HCT116 (cell line): ENCODE measurements around the gene DYNC2H1. TPM values are rescaled to one million over a fixed set of nuclear protein-coding genes. Genes with fewer than 3 reads are reported as not detected.

Experiments used
- ATAC-seq: fragments of 200-7000 bp; cut with Tn5 transposase; 2 replicates; pipeline ENCODE4 v1.9.1; 2020; ENCODE audit warnings: mild to moderate bottlenecking, moderate library complexity
- BruUV-seq: library from RNA; stranded (reverse); fragments of 400-500 nt; replicated peaks from 2 replicates; lab custom pipeline; 2021; lab: Mats Ljungman, UMichigan
- CTCF ChIA-PET: fragments of 300-600 bp; sonication (Branson Sonifier 250); formaldehyde crosslinking; loops from one replicate; lab custom pipeline; 2021; ENCODE audit warnings: antibody characterized with exemption; lab: Charles Lee
- POLR2A ChIA-PET: fragments of 300-600, 350-600 bp; sonication (Branson Sonifier 250); formaldehyde crosslinking; loops from one replicate; lab custom pipeline; 2021; ENCODE audit warnings: antibody characterized with exemption; lab: Charles Lee
- RAD21 ChIA-PET, 2 experiments: fragments of 300-600 bp; sonication (Branson Sonifier 250); formaldehyde crosslinking; loops; one replicate each; lab custom pipeline; 2023; ENCODE audit warnings: low total read pairs in 2 of 2; ENCODE audit not compliant: uncharacterized antibody in 2 of 2, unreplicated experiment in 2 of 2, low non-redundant PET in 1 of 2; lab: Charles Lee
- DNase-seq: peaks from one replicate; pipeline ENCODE4 v3.0.0-alpha.2; 2010; ENCODE audit warnings: low read depth, low spot score
- H2AFZ ChIP-seq: fragments of 200-600 bp; shearing (Covaris generic), sonication (generic); 2 replicates; pipeline ENCODE4 v1.6.1; 2017; ENCODE audit warnings: low read depth, mixed run types, mixed read lengths, antibody characterized with exemption, low read length; ENCODE audit not compliant: poor library complexity, severe bottlenecking
- H3K27ac ChIP-seq: 2 replicates; pipeline ENCODE4 v1.5.1; 2012; ENCODE audit warnings: low read depth, low read length
- H3K27me3 ChIP-seq: fragments of 200-600 bp; sonication (generic); 2 replicates; pipeline ENCODE4 v1.6.1; 2016; ENCODE audit warnings: mixed run types, low read length, mixed read lengths; ENCODE audit not compliant: insufficient read depth
- H3K36me3 ChIP-seq, 2 experiments: fragments of 200-500 bp in 1 of 2; fragments of 200-600 bp in 1 of 2; sonication (Bioruptor generic) in 1 of 2; sonication (generic) in 1 of 2; 2 replicates each; pipeline versions ENCODE4 v1.5.1 to v1.6.1; 2014 to 2016; ENCODE audit warnings: low read length in 2 of 2, inconsistent platforms in 1 of 2, mixed read lengths in 1 of 2, mixed run types in 1 of 2; ENCODE audit not compliant: insufficient read depth in 2 of 2, control insufficient read depth in 1 of 2
- H3K4me1 ChIP-seq, 2 experiments: fragments of 200-600 bp in 1 of 2; sonication (generic) in 1 of 2; 2 replicates each; pipeline versions ENCODE4 v1.5.1 to v1.6.1; 2012 to 2017; ENCODE audit warnings: low read length in 2 of 2, inconsistent platforms in 1 of 2, mild to moderate bottlenecking in 1 of 2, mixed read lengths in 1 of 2, mixed run types in 1 of 2, moderate library complexity in 1 of 2; ENCODE audit not compliant: insufficient read depth in 2 of 2, control insufficient read depth in 1 of 2
- H3K4me2 ChIP-seq: fragments of 200-600 bp; sonication (generic); 2 replicates; pipeline ENCODE4 v1.6.1; 2017; ENCODE audit warnings: mixed run types, low read length, mixed read lengths
- H3K4me3 ChIP-seq, 2 experiments: fragments of 200-600 bp in 1 of 2; sonication (generic) in 1 of 2; replicated peaks in 1 of 2; 2 replicates each; pipeline ENCODE4 v1.5.1; 2011 to 2016; ENCODE audit warnings: low read length in 2 of 2, control low read depth in 1 of 2, low read depth in 1 of 2, mild to moderate bottlenecking in 1 of 2, mixed read lengths in 1 of 2, mixed run types in 1 of 2
- H3K79me2 ChIP-seq: fragments of 200-600 bp; sonication (generic); 2 replicates; pipeline ENCODE4 v1.6.1; 2017; ENCODE audit warnings: mild to moderate bottlenecking, mixed run types, low read length, moderate library complexity, mixed read lengths; ENCODE audit not compliant: insufficient read depth
- H3K9ac ChIP-seq: fragments of 200-600 bp; sonication (generic); 2 replicates; pipeline ENCODE4 v1.6.1; 2016; ENCODE audit warnings: low read length, mixed read lengths
- H3K9me2 ChIP-seq: fragments of 200-600 bp; sonication (generic), shearing (Covaris generic); 2 replicates; pipeline ENCODE4 v1.6.1; 2017; ENCODE audit warnings: mixed run types, mild to moderate bottlenecking, moderate library complexity; ENCODE audit not compliant: insufficient read depth
- H3K9me3 ChIP-seq, 2 experiments: fragments of 200-500 bp in 1 of 2; fragments of 200-600 bp in 1 of 2; sonication (Bioruptor generic) in 1 of 2; sonication (generic) in 1 of 2; 2 replicates each; pipeline ENCODE4 v1.6.1; 2014 to 2017; ENCODE audit warnings: low read length in 2 of 2, mixed read lengths in 2 of 2, inconsistent platforms in 1 of 2, low read depth in 1 of 2, mild to moderate bottlenecking in 1 of 2, mixed run types in 1 of 2, moderate library complexity in 1 of 2; ENCODE audit not compliant: control insufficient read depth in 1 of 2, insufficient read depth in 1 of 2
- H4K20me1 ChIP-seq: fragments of 200-600 bp; sonication (generic), shearing (Covaris generic); 2 replicates; pipeline ENCODE4 v1.6.1; 2017; ENCODE audit warnings: mixed run types, mild to moderate bottlenecking, moderate library complexity; ENCODE audit not compliant: insufficient read depth
- ATF3 ChIP-seq: IDR thresholded peaks from 2 replicates; pipeline ENCODE4 v1.6.1; 2012
- CBX3 ChIP-seq: IDR thresholded peaks from 2 replicates; pipeline ENCODE4 v1.6.1; 2012; ENCODE audit warnings: low read depth
- CTCF ChIP-seq, 3 experiments: fragments of 200-600 bp in 1 of 3; sonication (generic) in 1 of 3; IDR thresholded peaks in 2 of 3; conservative IDR thresholded peaks in 1 of 3; 2 replicates each; pipeline ENCODE4 v1.5.1; 2012 to 2017; ENCODE audit warnings: low read depth in 2 of 3, low read length in 2 of 3, antibody characterized with exemption in 1 of 3, borderline replicate concordance in 1 of 3, control low read depth in 1 of 3, mild to moderate bottlenecking in 1 of 3, mixed read lengths in 1 of 3, mixed run types in 1 of 3, moderate library complexity in 1 of 3; ENCODE audit not compliant: insufficient read depth in 1 of 3
- EGR1 ChIP-seq: IDR thresholded peaks from 2 replicates; pipeline ENCODE4 v1.6.1; 2012; ENCODE audit warnings: low read depth
- ELF1 ChIP-seq: IDR thresholded peaks from 2 replicates; pipeline ENCODE4 v1.6.1; 2012; ENCODE audit warnings: low read depth, borderline replicate concordance
- EZH2 ChIP-seq: fragments of 200-600 bp; sonication (generic); IDR thresholded peaks from 2 replicates; pipeline ENCODE4 v1.6.1; 2017; ENCODE audit warnings: antibody characterized with exemption, mixed run types
- FOSL1 ChIP-seq: IDR thresholded peaks from 2 replicates; pipeline ENCODE4 v1.6.1; 2012; ENCODE audit warnings: low read depth
- JUND ChIP-seq: IDR thresholded peaks from 2 replicates; pipeline ENCODE4 v1.6.1; 2012
- MAX ChIP-seq: IDR thresholded peaks from 2 replicates; pipeline ENCODE4 v1.6.1; 2012
- POLR2A ChIP-seq: IDR thresholded peaks from 2 replicates; pipeline ENCODE4 v1.7.0; 2011; ENCODE audit warnings: borderline replicate concordance; ENCODE audit not compliant: insufficient read depth, insufficient read length; ENCODE audit errors: extremely low read depth
- POLR2AphosphoS5 ChIP-seq: IDR thresholded peaks from 2 replicates; pipeline ENCODE4 v1.6.1; 2011; ENCODE audit warnings: mild to moderate bottlenecking, low read depth, low read length, moderate library complexity
- REST ChIP-seq: IDR thresholded peaks from 2 replicates; pipeline ENCODE4 v1.6.1; 2012; ENCODE audit warnings: low read depth
- SIN3A ChIP-seq: IDR thresholded peaks from 2 replicates; pipeline ENCODE4 v1.6.1; 2012; ENCODE audit warnings: low read depth
- SP1 ChIP-seq: IDR thresholded peaks from 2 replicates; pipeline ENCODE4 v1.6.1; 2012; ENCODE audit warnings: low read depth
- SRF ChIP-seq: IDR thresholded peaks from 2 replicates; pipeline ENCODE4 v1.6.1; 2012; ENCODE audit warnings: low read depth
- TCF7L2 ChIP-seq: IDR thresholded peaks from 2 replicates; pipeline ENCODE4 v1.7.0; 2011; ENCODE audit warnings: borderline replicate concordance, inconsistent platforms; ENCODE audit not compliant: insufficient read depth, insufficient read length; ENCODE audit errors: extremely low read depth
- ZBTB33 ChIP-seq: IDR thresholded peaks from 2 replicates; pipeline ENCODE4 v1.6.1; 2011; ENCODE audit warnings: mild to moderate bottlenecking, low read length, moderate library complexity; ENCODE audit not compliant: insufficient replicate concordance; ENCODE audit errors: extremely low read depth
- ZFX ChIP-seq: fragments of 450-650 bp; IDR thresholded peaks from 2 replicates; pipeline ENCODE4 v1.6.1; 2017
- ZNF274 ChIP-seq: fragments of 200-500 bp; sonication (Bioruptor generic); IDR thresholded peaks from 2 replicates; pipeline ENCODE4 v1.6.1; 2014; ENCODE audit warnings: mild to moderate bottlenecking, low read depth, low read length, inconsistent platforms
- intact Hi-C: fragments of 100-400 bp; cut with micrococcal nuclease; formaldehyde crosslinking; loops from 2 replicates; pipeline ENCODE4 v1.10.0; 2022
- total RNA-seq: library from RNA; stranded (reverse); gene quantifications from one replicate; pipeline ENCODE4 v1.2.1, GENCODE V29; 2021; ENCODE audit not compliant: unreplicated experiment

Gene DYNC2H1
- total RNA-seq, 1 experiment from 2014 or later, result 1.5 TPM

- TF ChIP-seq ZFX (no peak), EZH2 (no peak), CTCF (IDR thresholded peaks at IDR 0.05 in 2 of 3, conservative IDR thresholded peaks at IDR 0.05 in 1 of 3; ENCODE audit: borderline replicate concordance in 1 of 3, insufficient read depth in 1 of 3, low read depth in 2 of 3, low read length in 2 of 3) (no peak), REST (no peak), FOSL1 (no peak), ATF3 (no peak), MAX (no peak), CBX3 (no peak), POLR2AphosphoS5 (no peak), SRF (no peak), SIN3A (no peak), SP1 (no peak), ZNF274 (no peak), ELF1 (no peak), TCF7L2 (no peak), POLR2A (no peak), JUND (no peak), EGR1 (no peak), ZBTB33 (no peak)
- Histone ChIP-seq H3K9me2 (no peaks in the 10 kb centered on the region), H3K4me2 (no peak overlapping the region), H3K9ac (no peak overlapping the region), H3K4me1 (no peaks in the 10 kb centered on the region), H3K36me3 (no peaks in the 10 kb centered on the region), H3K79me2 (no peaks in the 10 kb centered on the region), H3K27me3 (no peaks in the 10 kb centered on the region), H3K27ac (no peak overlapping the region), H3K4me3 (no peak overlapping the region), H4K20me1 (no peaks in the 10 kb centered on the region), H3K9me3 (no peaks in the 10 kb centered on the region), H2AFZ (no peak overlapping the region)
- RAD21 ChIA-PET, result no interaction called here
- intact Hi-C loops, result no loop called here
- CTCF ChIA-PET, result no interaction called here
- no TSS peak for BruUV-seq
- no peak for DNase-seq
- POLR2A ChIA-PET, result no interaction called here
- no peak for ATAC-seq
These were observed 61.6 kb downstream of the DYNC2H1 start for GRCh38 chr11:103170865-103171264.
